Measurements from ENCODE around the gene FHAD1. TPM values are rescaled to one million over a fixed set of nuclear protein-coding genes. Genes with fewer than 3 reads are reported as not detected.

FHAD1 gene
- polyA plus RNA-seq, 2 donors: 0.04 to 0.16 TPM

- Histone ChIP-seq H3K9me3 (ENCODE audit: control insufficient read depth in 2 of 2, insufficient read depth in 1 of 2, low read depth in 1 of 2, low read length in 1 of 2) (no peaks in the 10 kb centered on the region), H3K4me3 (ENCODE audit: low read depth in 1 of 2, low read length in 2 of 2) (no peak overlapping the region), H3K36me3 (ENCODE audit: control insufficient read depth in 2 of 2, insufficient read depth in 2 of 2, low read length in 1 of 2) (no peaks in the 10 kb centered on the region), H3K27me3 (ENCODE audit: control insufficient read depth in 1 of 2, insufficient read depth in 2 of 2, low read length in 2 of 2) (no peaks in the 10 kb centered on the region), H3K4me1 (ENCODE audit: control insufficient read depth in 2 of 2, insufficient read depth in 2 of 2, low read length in 1 of 2) (no peaks in the 10 kb centered on the region), H3K27ac (ENCODE audit: low read depth in 2 of 2, low read length in 1 of 2) (no peak overlapping the region)
- WGBS, 2 donors: 76 to 79% methylated on average over 17 of the region's 17 CpGs
Observed at GRCh38 chr1:15226388-15227255, 20.4 kb upstream of the FHAD1 start.

- no peak overlapping the region for H3K27ac ChIP-seq (ENCODE audit: low read depth in 2 of 2, low read length in 1 of 2)
- no peaks in the 10 kb centered on the region for H3K36me3 ChIP-seq (ENCODE audit: control insufficient read depth in 2 of 2, insufficient read depth in 2 of 2, low read length in 1 of 2)
- no peaks in the 10 kb centered on the region for H3K27me3 ChIP-seq (ENCODE audit: control insufficient read depth in 1 of 2, insufficient read depth in 2 of 2, low read length in 2 of 2)
- no peaks in the 10 kb centered on the region for H3K9me3 ChIP-seq (ENCODE audit: control insufficient read depth in 2 of 2, insufficient read depth in 1 of 2, low read depth in 1 of 2, low read length in 1 of 2)
- WGBS, 2 donors: 52 to 69% methylated on average over 4 of the region's 4 CpGs
- no peaks in the 10 kb centered on the region for H3K4me1 ChIP-seq (ENCODE audit: control insufficient read depth in 2 of 2, insufficient read depth in 2 of 2, low read length in 1 of 2)
- no peak overlapping the region for H3K4me3 ChIP-seq (ENCODE audit: low read depth in 1 of 2, low read length in 2 of 2)
Observed at GRCh38 chr1:15229707-15230131, 17.3 kb upstream of the FHAD1 start.

GRCh38 chr1:15231714-15232201 is 15.3 kb upstream of the FHAD1 start:
- H3K27ac ChIP-seq (ENCODE audit: low read depth in 2 of 2, low read length in 1 of 2): no peak overlapping the region
- H3K4me1 ChIP-seq (ENCODE audit: control insufficient read depth in 2 of 2, insufficient read depth in 2 of 2, low read length in 1 of 2): no peaks in the 10 kb centered on the region
- no peaks in the 10 kb centered on the region for H3K27me3 ChIP-seq (ENCODE audit: control insufficient read depth in 1 of 2, insufficient read depth in 2 of 2, low read length in 2 of 2)
- WGBS, 2 donors: 73 to 75% methylated on average over 5 of the region's 5 CpGs
- no peak overlapping the region for H3K4me3 ChIP-seq (ENCODE audit: low read depth in 1 of 2, low read length in 2 of 2)
- H3K9me3 ChIP-seq (ENCODE audit: control insufficient read depth in 2 of 2, insufficient read depth in 1 of 2, low read depth in 1 of 2, low read length in 1 of 2): no peaks in the 10 kb centered on the region
- no peaks in the 10 kb centered on the region for H3K36me3 ChIP-seq (ENCODE audit: control insufficient read depth in 2 of 2, insufficient read depth in 2 of 2, low read length in 1 of 2)

GRCh38 chr1:15233689-15234088 is 13.3 kb upstream of the FHAD1 start:
- Histone ChIP-seq H3K9me3 (ENCODE audit: control insufficient read depth in 2 of 2, insufficient read depth in 1 of 2, low read depth in 1 of 2, low read length in 1 of 2) (no peaks in the 10 kb centered on the region), H3K27ac (ENCODE audit: low read depth in 2 of 2, low read length in 1 of 2) (no peak overlapping the region), H3K27me3 (ENCODE audit: control insufficient read depth in 1 of 2, insufficient read depth in 2 of 2, low read length in 2 of 2) (no peaks in the 10 kb centered on the region)

GRCh38 chr1:15236321-15236721 is 10.7 kb upstream of the FHAD1 start:
- Histone ChIP-seq H3K27me3 (ENCODE audit: control insufficient read depth in 1 of 2, insufficient read depth in 2 of 2, low read length in 2 of 2) (no peaks in the 10 kb centered on the region), H3K4me3 (ENCODE audit: low read depth in 1 of 2, low read length in 2 of 2) (no peak overlapping the region), H3K4me1 (ENCODE audit: control insufficient read depth in 2 of 2, insufficient read depth in 2 of 2, low read length in 1 of 2) (no peaks in the 10 kb centered on the region), H3K36me3 (ENCODE audit: control insufficient read depth in 2 of 2, insufficient read depth in 2 of 2, low read length in 1 of 2) (no peaks in the 10 kb centered on the region), H3K9me3 (ENCODE audit: control insufficient read depth in 2 of 2, insufficient read depth in 1 of 2, low read depth in 1 of 2, low read length in 1 of 2) (no peaks in the 10 kb centered on the region), H3K27ac (ENCODE audit: low read depth in 2 of 2, low read length in 1 of 2) (no peak overlapping the region)
- 80 to 81% methylated on average over 5 of the region's 5 CpGs for WGBS, 2 donors

More at GRCh38 chr1:15233689-15234088, 13.3 kb upstream of the FHAD1 start:
- H3K36me3 ChIP-seq (ENCODE audit: control insufficient read depth in 2 of 2, insufficient read depth in 2 of 2, low read length in 1 of 2): no peaks in the 10 kb centered on the region
- H3K4me1 ChIP-seq (ENCODE audit: control insufficient read depth in 2 of 2, insufficient read depth in 2 of 2, low read length in 1 of 2): no peaks in the 10 kb centered on the region
- H3K4me3 ChIP-seq (ENCODE audit: low read depth in 1 of 2, low read length in 2 of 2): no peak overlapping the region

- H3K27me3 ChIP-seq (ENCODE audit: control insufficient read depth in 1 of 2, insufficient read depth in 2 of 2, low read length in 2 of 2): no peaks in the 10 kb centered on the region
- H3K9me3 ChIP-seq (ENCODE audit: control insufficient read depth in 2 of 2, insufficient read depth in 1 of 2, low read depth in 1 of 2, low read length in 1 of 2): no peaks in the 10 kb centered on the region
- H3K4me1 ChIP-seq (ENCODE audit: control insufficient read depth in 2 of 2, insufficient read depth in 2 of 2, low read length in 1 of 2): no peaks in the 10 kb centered on the region
- H3K36me3 ChIP-seq (ENCODE audit: control insufficient read depth in 2 of 2, insufficient read depth in 2 of 2, low read length in 1 of 2): no peaks in the 10 kb centered on the region
- H3K4me3 ChIP-seq (ENCODE audit: low read depth in 1 of 2, low read length in 2 of 2): no peak overlapping the region
- no peak overlapping the region for H3K27ac ChIP-seq (ENCODE audit: low read depth in 2 of 2, low read length in 1 of 2)
- WGBS, 2 donors: 83 to 87% methylated on average over 9 of the region's 9 CpGs
Observed at GRCh38 chr1:15236746-15237145, 10.3 kb upstream of the FHAD1 start.

- 77 to 92% methylated on average over 1 of the region's 1 CpG for WGBS, 2 donors
- H3K4me1 ChIP-seq (ENCODE audit: control insufficient read depth in 2 of 2, insufficient read depth in 2 of 2, low read length in 1 of 2): no peaks in the 10 kb centered on the region
- H3K27ac ChIP-seq (ENCODE audit: low read depth in 2 of 2, low read length in 1 of 2): no peak overlapping the region
- no peaks in the 10 kb centered on the region for H3K27me3 ChIP-seq (ENCODE audit: control insufficient read depth in 1 of 2, insufficient read depth in 2 of 2, low read length in 2 of 2)
- H3K4me3 ChIP-seq (ENCODE audit: low read depth in 1 of 2, low read length in 2 of 2): no peak overlapping the region
- no peaks in the 10 kb centered on the region for H3K36me3 ChIP-seq (ENCODE audit: control insufficient read depth in 2 of 2, insufficient read depth in 2 of 2, low read length in 1 of 2)
- no peaks in the 10 kb centered on the region for H3K9me3 ChIP-seq (ENCODE audit: control insufficient read depth in 2 of 2, insufficient read depth in 1 of 2, low read depth in 1 of 2, low read length in 1 of 2)
Observed at GRCh38 chr1:15238789-15239188, 8.2 kb upstream of the FHAD1 start.

- H3K27me3 ChIP-seq (ENCODE audit: control insufficient read depth in 1 of 2, insufficient read depth in 2 of 2, low read length in 2 of 2): no peaks in the 10 kb centered on the region
- H3K9me3 ChIP-seq (ENCODE audit: control insufficient read depth in 2 of 2, insufficient read depth in 1 of 2, low read depth in 1 of 2, low read length in 1 of 2): no peaks in the 10 kb centered on the region
- H3K4me1 ChIP-seq (ENCODE audit: control insufficient read depth in 2 of 2, insufficient read depth in 2 of 2, low read length in 1 of 2): peaks cover 0 to 4% of the 10 kb centered on the region in 2 donors
- WGBS, 2 donors: 90 to 91% methylated on average over 7 of the region's 7 CpGs
- no peak overlapping the region for H3K27ac ChIP-seq (ENCODE audit: low read depth in 2 of 2, low read length in 1 of 2)
- H3K4me3 ChIP-seq (ENCODE audit: low read depth in 1 of 2, low read length in 2 of 2): no peak overlapping the region
- no peaks in the 10 kb centered on the region for H3K36me3 ChIP-seq (ENCODE audit: control insufficient read depth in 2 of 2, insufficient read depth in 2 of 2, low read length in 1 of 2)
Observed at GRCh38 chr1:15242766-15243165, 4.3 kb upstream of the FHAD1 start.

GRCh38 chr1:15243275-15244043 is 3.6 kb upstream of the FHAD1 start:
- Histone ChIP-seq H3K9me3 (ENCODE audit: control insufficient read depth in 2 of 2, insufficient read depth in 1 of 2, low read depth in 1 of 2, low read length in 1 of 2) (no peaks in the 10 kb centered on the region), H3K27ac (ENCODE audit: low read depth in 2 of 2, low read length in 1 of 2) (no peak overlapping the region), H3K27me3 (ENCODE audit: control insufficient read depth in 1 of 2, insufficient read depth in 2 of 2, low read length in 2 of 2) (no peaks in the 10 kb centered on the region), H3K36me3 (ENCODE audit: control insufficient read depth in 2 of 2, insufficient read depth in 2 of 2, low read length in 1 of 2) (no peaks in the 10 kb centered on the region), H3K4me1 (ENCODE audit: control insufficient read depth in 2 of 2, insufficient read depth in 2 of 2, low read length in 1 of 2) (peaks cover 0 to 4% of the 10 kb centered on the region in 2 donors), H3K4me3 (ENCODE audit: low read depth in 1 of 2, low read length in 2 of 2) (no peak overlapping the region)
- WGBS, 2 donors: 62 to 72% methylated on average over 10 of the region's 10 CpGs

Data from esophagus (tissue), 2 donors.